Spleen (tissue), 7 donors: ENCODE data around the gene LAMC2.

Experiments used
- POLR2A ChIP-seq, 3 donors: fragments of 450-650 bp; IDR thresholded peaks; one replicate each; pipeline ENCODE4 v1.5.1; 2017; ENCODE audit warnings: antibody characterized with exemption in 3 of 3, mild to moderate bottlenecking in 1 of 3
- POLR2AphosphoS5 ChIP-seq, 3 donors: sonication (generic); formaldehyde crosslinking; IDR thresholded peaks; one replicate each; pipeline ENCODE4 v1.5.1; 2017; ENCODE audit warnings: antibody characterized with exemption in 3 of 3
- TF ChIP-seq, protein P1 (sequence below), 11 experiments: fragments of 200-600 bp in 7 of 11; fragments of 450-650 bp in 4 of 11; sonication (generic) in 4 of 11; IDR thresholded peaks in 8 of 11; conservative IDR thresholded peaks in 3 of 11; 1 replicate in 7 of 11; 2 replicates in 4 of 11; pipeline versions ENCODE4 v1.4.0 to v1.8.0; 2016 to 2021; ENCODE audit warnings: antibody characterized with exemption in 11 of 11, inconsistent platforms in 4 of 11, mild to moderate bottlenecking in 1 of 11
- donor health status: DM: no; HTN: no; CAD: no; lungs with moderate emphysema.
- donor health status: DM: no; HTN: no; CAD: no.
- donor health status: DM: no; HTN: no; CAD: no.

DNA sequence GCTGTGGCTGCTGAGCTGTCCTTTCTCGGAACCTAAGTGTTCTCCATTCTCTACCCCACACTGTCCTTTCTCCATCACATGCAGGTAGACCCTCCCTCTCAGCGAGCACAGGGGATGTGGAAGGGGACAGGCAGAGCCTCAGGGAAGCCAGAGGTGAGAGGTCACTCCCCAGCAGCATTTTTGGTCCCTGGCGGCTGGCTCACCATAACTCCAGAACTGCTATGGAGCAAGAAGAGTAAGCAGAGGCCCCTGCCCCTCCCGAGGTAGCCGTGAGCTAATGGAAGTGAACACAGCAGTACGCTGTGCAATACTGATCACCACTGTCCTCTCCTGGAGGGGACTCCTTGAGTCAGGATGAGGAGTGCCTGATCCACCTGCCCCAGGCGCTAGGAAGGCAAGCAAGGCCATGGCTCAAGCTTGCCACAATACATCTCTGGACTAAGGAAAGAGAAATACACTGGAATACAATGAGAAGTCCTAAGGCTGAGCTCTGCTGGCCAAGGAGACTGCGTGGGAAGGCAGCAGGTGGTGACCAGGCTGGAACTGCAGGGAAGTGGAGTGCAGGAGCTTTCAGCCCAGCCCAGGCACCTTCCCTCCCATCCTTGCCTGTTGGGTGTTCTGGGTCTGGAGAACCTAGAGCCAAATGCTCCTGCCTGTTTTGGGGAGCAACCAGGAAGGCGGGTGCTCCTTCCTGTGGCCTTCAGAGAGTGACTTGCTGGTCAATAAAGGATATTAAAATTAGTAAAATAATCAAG lies 96.2 kb downstream of the LAMC2 start:
- TF ChIP-seq, protein P1, sequence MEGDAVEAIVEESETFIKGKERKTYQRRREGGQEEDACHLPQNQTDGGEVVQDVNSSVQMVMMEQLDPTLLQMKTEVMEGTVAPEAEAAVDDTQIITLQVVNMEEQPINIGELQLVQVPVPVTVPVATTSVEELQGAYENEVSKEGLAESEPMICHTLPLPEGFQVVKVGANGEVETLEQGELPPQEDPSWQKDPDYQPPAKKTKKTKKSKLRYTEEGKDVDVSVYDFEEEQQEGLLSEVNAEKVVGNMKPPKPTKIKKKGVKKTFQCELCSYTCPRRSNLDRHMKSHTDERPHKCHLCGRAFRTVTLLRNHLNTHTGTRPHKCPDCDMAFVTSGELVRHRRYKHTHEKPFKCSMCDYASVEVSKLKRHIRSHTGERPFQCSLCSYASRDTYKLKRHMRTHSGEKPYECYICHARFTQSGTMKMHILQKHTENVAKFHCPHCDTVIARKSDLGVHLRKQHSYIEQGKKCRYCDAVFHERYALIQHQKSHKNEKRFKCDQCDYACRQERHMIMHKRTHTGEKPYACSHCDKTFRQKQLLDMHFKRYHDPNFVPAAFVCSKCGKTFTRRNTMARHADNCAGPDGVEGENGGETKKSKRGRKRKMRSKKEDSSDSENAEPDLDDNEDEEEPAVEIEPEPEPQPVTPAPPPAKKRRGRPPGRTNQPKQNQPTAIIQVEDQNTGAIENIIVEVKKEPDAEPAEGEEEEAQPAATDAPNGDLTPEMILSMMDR (IDR thresholded peaks at IDR 0.05 in 8 of 11, conservative IDR thresholded peaks at IDR 0.05 in 3 of 11): no peak
- no peak for TF ChIP-seq POLR2A (IDR thresholded peaks at IDR 0.05)
- no peak for TF ChIP-seq POLR2AphosphoS5 (IDR thresholded peaks at IDR 0.05)
